H1 (cell line): ENCODE results near the gene DLK2. TPM values are rescaled to one million over a fixed set of nuclear protein-coding genes. Genes with fewer than 3 reads are reported as not detected.

Experiments used
- microRNA-seq, 2 experiments: library from miRNA; unstranded; fragments of <30 nt; microRNA quantifications; one replicate each; pipeline versions ENCODE4 to v1.2.0, GENCODE V29; 2016 to 2020; ENCODE audit warnings: borderline microRNAs expressed in 2 of 2, borderline number of aligned reads in 2 of 2, borderline replicate concordance in 1 of 2
- polyA plus RNA-seq, 7 experiments: library from polyadenylated mRNA; depleted of rRNA in 3 of 7; stranded (reverse) in 5 of 7; unstranded in 2 of 7; fragments of >200 nt in 5 of 7; fragments of 200-250 nt in 2 of 7; gene quantifications; 1 replicate in 5 of 7; 2 replicates in 1 of 7; 4 replicates in 1 of 7; pipeline versions ENCODE4 v1.2.1 to v1.2.3, GENCODE V29; 2011 to 2013; ENCODE audit warnings: missing spikeins in 2 of 7, mixed read lengths in 2 of 7
- small RNA-seq: library from polyadenylated mRNA; stranded (forward); fragments of <200 nt; extraction: miRNeasy Mini kit (QIAGEN cat#:217004); gene quantifications from one replicate; pipeline ENCODE3, GENCODE V24; 2013; ENCODE audit not compliant: insufficient read depth
- total RNA-seq: library from RNA; stranded (reverse); fragmentation: NEBNext Ultra II Directional; extraction: Animal tissue kit (Norgen Biotek cat#: 25700); gene quantifications from 2 replicates; pipeline ENCODE4 v1.2.1, GENCODE V29; 2021

The DLK2 gene
- total and polyA plus RNA-seq, 2 of the 8 experiments (the other 6 are each of a cell fraction or from before 2014, with no cell fraction given): 0.37 to 0.80 TPM

Small RNA genes within 50 kb of the gene (microRNA-seq; reads per million reads assigned to microRNA genes)
- gene MIR6780B: 0 reads per million in 2 experiments

Small RNA genes within 50 kb of the gene (small RNA-seq; reads per million reads assigned to genes)
- gene MIR6780B (not detected), gene RNU6-1113P (not detected)

Other genes with a start within 250 kb of the DLK2 start
- 33.9 and 37.2 TPM in 2 replicates for gene DNPH1, start 226.1 kb downstream of the DLK2 start, total RNA-seq
- 134 and 168 TPM in 2 replicates for gene DNPH1, start 226.1 kb downstream of the DLK2 start, polyA plus RNA-seq (2011; rRNA removed)
- 1.5 and 1.6 TPM in 2 replicates for gene TTBK1, start 212.1 kb downstream of the DLK2 start, total RNA-seq
- gene TTBK1, start 212.1 kb downstream of the DLK2 start, polyA plus RNA-seq (2011; rRNA removed): 0.53 and 0.63 TPM in 2 replicates
- gene SLC22A7, start 157.3 kb downstream of the DLK2 start, total RNA-seq: not detected in 2 replicates
- gene SLC22A7, start 157.3 kb downstream of the DLK2 start, polyA plus RNA-seq (2011; rRNA removed): not detected in 2 replicates
- 37.6 and 46.3 TPM in 2 replicates for gene CRIP3, start 146.7 kb downstream of the DLK2 start, total RNA-seq
- 34.0 and 38.7 TPM in 2 replicates for gene CRIP3, start 146.7 kb downstream of the DLK2 start, polyA plus RNA-seq (2011; rRNA removed)
- gene ZNF318, start 85.9 kb downstream of the DLK2 start, total RNA-seq: 22.1 and 22.3 TPM in 2 replicates
- gene ZNF318, start 85.9 kb downstream of the DLK2 start, polyA plus RNA-seq (2011; rRNA removed): 10.2 and 11.1 TPM in 2 replicates
- gene ABCC10, start 28.0 kb downstream of the DLK2 start, total RNA-seq: 21.0 and 24.6 TPM in 2 replicates
- gene ABCC10, start 28.0 kb downstream of the DLK2 start, polyA plus RNA-seq (2011; rRNA removed): 15.5 and 22.3 TPM in 2 replicates
- gene TJAP1, start 22.0 kb upstream of the DLK2 start, total RNA-seq: 36.8 and 40.4 TPM in 2 replicates
- gene TJAP1, start 22.0 kb upstream of the DLK2 start, polyA plus RNA-seq (2011; rRNA removed): 30.7 and 50.1 TPM in 2 replicates
- 0.26 and 0.69 TPM in 2 replicates for gene LRRC73, start 54.8 kb upstream of the DLK2 start, total RNA-seq
- gene LRRC73, start 54.8 kb upstream of the DLK2 start, polyA plus RNA-seq (2011; rRNA removed): 0.24 and 0.25 TPM in 2 replicates
- 77.2 and 78.2 TPM in 2 replicates for gene YIPF3, start 61.4 kb upstream of the DLK2 start, total RNA-seq
- 225 and 284 TPM in 2 replicates for gene YIPF3, start 61.4 kb upstream of the DLK2 start, polyA plus RNA-seq (2011; rRNA removed)
- 46.9 and 49.6 TPM in 2 replicates for gene POLR1C, start 61.5 kb upstream of the DLK2 start, total RNA-seq
- gene POLR1C, start 61.5 kb upstream of the DLK2 start, polyA plus RNA-seq (2011; rRNA removed): 30.0 and 42.9 TPM in 2 replicates
- 95.7 and 101 TPM in 2 replicates for gene XPO5, start 120.5 kb upstream of the DLK2 start, total RNA-seq
- 62.2 and 80.6 TPM in 2 replicates for gene XPO5, start 120.5 kb upstream of the DLK2 start, polyA plus RNA-seq (2011; rRNA removed)
- 11.3 and 12.4 TPM in 2 replicates for gene POLH, start 120.6 kb upstream of the DLK2 start, total RNA-seq
- 3.8 and 5.8 TPM in 2 replicates for gene POLH, start 120.6 kb upstream of the DLK2 start, polyA plus RNA-seq (2011; rRNA removed)
- 52.5 and 58.3 TPM in 2 replicates for gene GTPBP2, start 173.7 kb upstream of the DLK2 start, total RNA-seq
- 86.1 and 88.3 TPM in 2 replicates for gene GTPBP2, start 173.7 kb upstream of the DLK2 start, polyA plus RNA-seq (2011; rRNA removed)
- gene MAD2L1BP, start 180.3 kb upstream of the DLK2 start, total RNA-seq: 34.1 and 35.5 TPM in 2 replicates
- 65.3 and 70.0 TPM in 2 replicates for gene MAD2L1BP, start 180.3 kb upstream of the DLK2 start, polyA plus RNA-seq (2011; rRNA removed)
- gene RSPH9, start 189.5 kb upstream of the DLK2 start, total RNA-seq: 0.15 TPM in 1 of 2 replicates, not detected in the other
- gene RSPH9, start 189.5 kb upstream of the DLK2 start, polyA plus RNA-seq (2011; rRNA removed): 0.23 and 0.25 TPM in 2 replicates
- 48.3 and 52.1 TPM in 2 replicates for gene MRPS18A, start 232.2 kb upstream of the DLK2 start, total RNA-seq
- 121 and 129 TPM in 2 replicates for gene MRPS18A, start 232.2 kb upstream of the DLK2 start, polyA plus RNA-seq (2011; rRNA removed)